HG03066 (cell line): ENCODE measurements around the gene TTLL11.

ENCODE experiments used
- ATAC-seq: cut with Tn5 transposase; IDR thresholded peaks from one replicate; pipeline ENCODE4 v1.9.1; 2021; ENCODE audit warnings: low read depth; ENCODE audit not compliant: unreplicated experiment

Gene TTLL11

GRCh38 chr9:122111413-122112085 lies 18.4 kb upstream of the TTLL11 start:
- no peak for ATAC-seq

GRCh38 chr9:122110100-122110833 lies 17.2 kb upstream of the TTLL11 start:
- ATAC-seq, result no peak

GRCh38 chr9:122109035-122109813 lies 16.1 kb upstream of the TTLL11 start:
- no peak for ATAC-seq

GRCh38 chr9:122107291-122107805 lies 14.2 kb upstream of the TTLL11 start:
- no peak for ATAC-seq

GRCh38 chr9:122106576-122106975 lies 13.5 kb upstream of the TTLL11 start:
- ATAC-seq, result no peak

GRCh38 chr9:122103985-122104384 lies 10.9 kb upstream of the TTLL11 start:
- ATAC-seq, result no peak

- ATAC-seq, result no peak
Observed at GRCh38 chr9:122102156-122102555, 9.0 kb upstream of the TTLL11 start.

GRCh38 chr9:122100756-122101155 lies 7.6 kb upstream of the TTLL11 start:
- no peak for ATAC-seq

GRCh38 chr9:122099271-122099869 lies 6.3 kb upstream of the TTLL11 start:
- no peak for ATAC-seq

GRCh38 chr9:122097679-122098315 lies 4.7 kb upstream of the TTLL11 start:
- no peak for ATAC-seq

- ATAC-seq, result no peak
Observed at GRCh38 chr9:122096620-122097415, 3.7 kb upstream of the TTLL11 start.

GRCh38 chr9:122095010-122095767 lies 2.1 kb upstream of the TTLL11 start:
- ATAC-seq, result no peak

- ATAC-seq, result peak; percentile 1
Observed at GRCh38 chr9:122091682-122092592, 1.2 kb downstream of the TTLL11 start.

- no peak for ATAC-seq
Observed at GRCh38 chr9:122090981-122091380, 2.1 kb downstream of the TTLL11 start.

GRCh38 chr9:122090287-122090883 lies 2.7 kb downstream of the TTLL11 start:
- ATAC-seq, result no peak

GRCh38 chr9:122088880-122089706 lies 4.0 kb downstream of the TTLL11 start:
- no peak for ATAC-seq
